ENCODE measurements around the gene MSANTD1.

The MSANTD1 gene

GRCh38 chr4:3248811-3249661 lies at the start of gene MSANTD1:
TSS of gene MSANTD1 (plus strand) at chr4:3249159. CDS start at chr4:3249223, 64 bp downstream.
- DNase-seq (ENCODE audit: low spot score) (no peak), FAIRE-seq (no peak)

- DNase-seq (ENCODE audit: low spot score), result no peak
- no peak for FAIRE-seq
These were observed 49.1 kb upstream of the MSANTD1 start for GRCh38 chr4:3199653-3200422.

- FAIRE-seq, result no peak
These were observed 48.4 kb upstream of the MSANTD1 start for GRCh38 chr4:3200423-3201090.

GRCh38 chr4:3201718-3202702 lies 46.9 kb upstream of the MSANTD1 start:
- no peak for FAIRE-seq

More at GRCh38 chr4:3200423-3201090, 48.4 kb upstream of the MSANTD1 start:
- DNase-seq (ENCODE audit: low spot score), result no peak

GRCh38 chr4:3202836-3203820 lies 45.8 kb upstream of the MSANTD1 start:
- DNase-seq (ENCODE audit: low spot score), result no peak
- FAIRE-seq, result no peak

More at GRCh38 chr4:3201718-3202702, 46.9 kb upstream of the MSANTD1 start:
- no peak for DNase-seq (ENCODE audit: low spot score)

GRCh38 chr4:3203971-3204431 lies 45.0 kb upstream of the MSANTD1 start:
- DNase-seq (ENCODE audit: low spot score) (no peak), FAIRE-seq (no peak)

- no peak for DNase-seq (ENCODE audit: low spot score)
- FAIRE-seq, result no peak
These were observed 43.0 kb upstream of the MSANTD1 start for GRCh38 chr4:3205995-3206394.

- FAIRE-seq (no peak), DNase-seq (ENCODE audit: low spot score) (no peak)
These were observed 42.4 kb upstream of the MSANTD1 start for GRCh38 chr4:3206439-3207100.

GRCh38 chr4:3207531-3208037 lies 41.4 kb upstream of the MSANTD1 start:
- no peak for FAIRE-seq
- no peak for DNase-seq (ENCODE audit: low spot score)

- no peak for DNase-seq (ENCODE audit: low spot score)
These were observed 40.1 kb upstream of the MSANTD1 start for GRCh38 chr4:3208826-3209225.

GRCh38 chr4:3209551-3210325 lies 39.2 kb upstream of the MSANTD1 start:
- DNase-seq (ENCODE audit: low spot score) (no peak), FAIRE-seq (no peak)

More at GRCh38 chr4:3208826-3209225, 40.1 kb upstream of the MSANTD1 start:
- no peak for FAIRE-seq

GRCh38 chr4:3210467-3210866 lies 38.5 kb upstream of the MSANTD1 start:
- DNase-seq (ENCODE audit: low spot score), result no peak
- no peak for FAIRE-seq

- DNase-seq (ENCODE audit: low spot score), result no peak
- FAIRE-seq, result no peak
These were observed 37.1 kb upstream of the MSANTD1 start for GRCh38 chr4:3211866-3212265.

GRCh38 chr4:3212391-3213105 lies 36.4 kb upstream of the MSANTD1 start:
- no peak for DNase-seq (ENCODE audit: low spot score)
- FAIRE-seq, result no peak

GRCh38 chr4:3213106-3213425 lies 35.9 kb upstream of the MSANTD1 start:
- no peak for FAIRE-seq
- DNase-seq (ENCODE audit: low spot score), result no peak

- DNase-seq (ENCODE audit: low spot score), result no peak
- no peak for FAIRE-seq
These were observed 35.2 kb upstream of the MSANTD1 start for GRCh38 chr4:3213661-3214250.

- no peak for FAIRE-seq
These were observed 33.7 kb upstream of the MSANTD1 start for GRCh38 chr4:3215256-3215655.

More at GRCh38 chr4:3215256-3215655, 33.7 kb upstream of the MSANTD1 start:
- DNase-seq (ENCODE audit: low spot score), result no peak
